ENCODE results near the gene PDGFB.

DNA sequence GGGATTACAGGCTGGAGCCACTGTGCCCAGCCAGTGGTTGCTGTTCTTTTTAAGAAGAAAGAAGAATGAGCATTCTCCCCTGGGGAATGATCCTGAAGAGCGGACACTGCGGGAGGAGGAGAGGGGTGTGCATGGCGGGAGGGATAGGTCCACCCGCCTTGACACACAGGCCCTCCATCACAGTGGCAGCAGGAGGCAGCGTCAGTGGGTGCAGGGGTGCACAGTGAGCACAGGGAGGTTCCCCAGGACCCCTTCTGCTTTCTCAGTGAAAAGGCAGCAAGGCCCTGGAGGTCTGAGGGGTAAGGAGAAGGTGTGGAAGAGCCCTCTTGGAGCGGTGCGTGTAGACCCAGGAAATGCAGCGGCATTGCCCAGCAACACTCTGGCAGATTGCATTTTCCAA, 63.4 kb downstream of the PDGFB start:
- TF ChIP-seq POLR2AphosphoS5 (IDR thresholded peaks at IDR 0.05; ENCODE audit: borderline replicate concordance, low read depth, low read length) (no peak), EZH2 (IDR thresholded peaks at IDR 0.05) (no peak), FOXP2 (optimal IDR thresholded peaks at IDR 0.05; ENCODE audit: control extremely low read depth, extremely low read length, insufficient read depth) (no peak)

Measured in SK-N-MC (cell line).